Ovary (tissue), 3 donors: ENCODE results near the gene ISCU.

Source experiments
- EP300 ChIP-seq: sonication (generic); formaldehyde crosslinking; IDR thresholded peaks from one replicate; pipeline ENCODE4 v1.6.1; 2017; ENCODE audit warnings: antibody characterized with exemption
- TF ChIP-seq, protein P1 (sequence below), 3 donors: fragments of 450-650 bp in 2 of 3; fragments of 200-600 bp in 1 of 3; IDR thresholded peaks; one replicate each; pipeline versions ENCODE4 v1.5.1 to v1.8.0; 2016 to 2022; ENCODE audit warnings: antibody characterized with exemption in 3 of 3, mild to moderate bottlenecking in 1 of 3
- donor health status: DM: no; HTN: no; CAD: no.

DNA sequence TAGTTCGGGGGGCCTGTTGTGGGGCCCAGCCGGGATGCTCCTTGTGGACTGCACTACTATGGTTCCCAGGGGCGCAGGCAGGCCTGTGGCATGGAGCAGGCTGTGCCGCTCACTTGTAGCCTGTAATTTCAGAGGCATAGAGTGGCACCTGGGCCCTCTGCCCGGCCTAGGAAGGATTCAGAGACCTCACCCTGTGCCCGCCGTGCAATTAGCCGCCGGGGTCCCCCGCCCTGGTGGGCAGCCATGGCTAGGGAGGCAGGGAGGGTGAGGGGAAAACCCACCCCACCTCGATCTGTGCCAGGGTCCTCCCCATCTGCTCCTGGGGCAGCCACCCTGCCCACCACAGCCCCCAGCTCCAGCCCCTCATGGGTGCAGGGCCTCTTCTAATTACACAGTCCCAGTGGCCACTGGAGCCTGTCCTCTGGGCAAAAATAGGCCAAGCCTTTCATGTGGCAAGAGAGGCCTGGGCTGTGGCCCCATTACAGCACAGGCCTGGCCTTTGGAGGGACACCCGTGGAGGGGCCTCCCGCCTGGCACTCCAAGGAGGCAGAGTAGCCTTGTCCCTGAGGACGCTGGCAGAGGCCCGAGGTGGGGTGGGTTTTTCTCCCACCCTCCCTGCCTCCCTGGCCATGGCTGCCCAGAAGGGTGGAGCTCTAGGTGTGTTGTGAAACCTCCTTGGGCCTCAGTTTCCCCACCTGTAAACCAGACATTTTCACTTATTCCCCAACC is 40.7 kb downstream of the ISCU start:
- TF ChIP-seq, protein P1, sequence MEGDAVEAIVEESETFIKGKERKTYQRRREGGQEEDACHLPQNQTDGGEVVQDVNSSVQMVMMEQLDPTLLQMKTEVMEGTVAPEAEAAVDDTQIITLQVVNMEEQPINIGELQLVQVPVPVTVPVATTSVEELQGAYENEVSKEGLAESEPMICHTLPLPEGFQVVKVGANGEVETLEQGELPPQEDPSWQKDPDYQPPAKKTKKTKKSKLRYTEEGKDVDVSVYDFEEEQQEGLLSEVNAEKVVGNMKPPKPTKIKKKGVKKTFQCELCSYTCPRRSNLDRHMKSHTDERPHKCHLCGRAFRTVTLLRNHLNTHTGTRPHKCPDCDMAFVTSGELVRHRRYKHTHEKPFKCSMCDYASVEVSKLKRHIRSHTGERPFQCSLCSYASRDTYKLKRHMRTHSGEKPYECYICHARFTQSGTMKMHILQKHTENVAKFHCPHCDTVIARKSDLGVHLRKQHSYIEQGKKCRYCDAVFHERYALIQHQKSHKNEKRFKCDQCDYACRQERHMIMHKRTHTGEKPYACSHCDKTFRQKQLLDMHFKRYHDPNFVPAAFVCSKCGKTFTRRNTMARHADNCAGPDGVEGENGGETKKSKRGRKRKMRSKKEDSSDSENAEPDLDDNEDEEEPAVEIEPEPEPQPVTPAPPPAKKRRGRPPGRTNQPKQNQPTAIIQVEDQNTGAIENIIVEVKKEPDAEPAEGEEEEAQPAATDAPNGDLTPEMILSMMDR (IDR thresholded peaks at IDR 0.05), result no peak
- TF ChIP-seq EP300, result no peak
